Hepatocyte (in vitro differentiated cells): ENCODE results near the gene TRPT1.

Source experiments
- CTCF ChIP-seq: fragments of 200-600 bp; sonication (generic); IDR thresholded peaks from 2 replicates; pipeline ENCODE4 v1.5.1; 2016; ENCODE audit warnings: antibody characterized with exemption, mild to moderate bottlenecking; ENCODE audit not compliant: poor library complexity
- EZH2 ChIP-seq: fragments of 200-600 bp; sonication (generic); IDR thresholded peaks from 2 replicates; pipeline ENCODE4 v1.6.1; 2016; ENCODE audit warnings: antibody characterized with exemption, mild to moderate bottlenecking, borderline replicate concordance
- EZH2phosphoT487 ChIP-seq: fragments of 200-600 bp; sonication (generic); IDR thresholded peaks from one replicate; pipeline ENCODE4 v1.6.1; 2018; ENCODE audit warnings: antibody characterized with exemption, mild to moderate bottlenecking, low read depth, moderate library complexity; ENCODE audit not compliant: unreplicated experiment, severe bottlenecking

GRCh38 chr11:64262271-64263002 is 36.5 kb upstream of the TRPT1 start:
- TF ChIP-seq CTCF (no peak), EZH2phosphoT487 (no peak), EZH2 (no peak)
